HFFc6 (cell line): ENCODE data around the gene ZNF740. TPM values are rescaled to one million over a fixed set of nuclear protein-coding genes. Genes with fewer than 3 reads are reported as not detected.

Experiments used
- DNase-seq: peaks from one replicate; pipeline ENCODE4 v3.0.0-alpha.2; 2018
- H3K27ac Mint-ChIP-seq: 2 replicates; pipeline ENCODE4 v1.8.0; 2020; ENCODE audit warnings: mild to moderate bottlenecking, mixed read lengths
- H3K27me3 Mint-ChIP-seq: 2 replicates; pipeline ENCODE4 v1.8.0; 2021; ENCODE audit warnings: mild to moderate bottlenecking, moderate library complexity, mixed read lengths; ENCODE audit not compliant: insufficient read depth
- H3K36me3 Mint-ChIP-seq: 2 replicates; pipeline ENCODE4 v1.8.0; 2021; ENCODE audit warnings: low read depth, mixed read lengths
- H3K4me1 Mint-ChIP-seq: 2 replicates; pipeline ENCODE4 v1.8.0; 2020; ENCODE audit warnings: low read depth, mixed read lengths
- H3K4me3 Mint-ChIP-seq: 2 replicates; pipeline ENCODE4 v1.8.0; 2020; ENCODE audit warnings: mild to moderate bottlenecking, moderate library complexity, mixed read lengths
- H3K9me3 Mint-ChIP-seq: 2 replicates; pipeline ENCODE4 v1.8.0; 2020; ENCODE audit warnings: mild to moderate bottlenecking, mixed read lengths
- total RNA-seq, 6 experiments: library from RNA; stranded (reverse); fragmentation: NEBNext Ultra II Directional; extraction: Animal tissue kit (Norgen Biotek cat#: 25700); gene quantifications; 2 replicates in 1 of 6; 3 replicates in 5 of 6; pipeline ENCODE4 v1.2.3, GENCODE V29; 2021
- TF ChIP-seq, protein P1 (sequence below): fragments of 200-600 bp; sonication (generic); IDR thresholded peaks from 2 replicates; pipeline ENCODE4 v1.5.0; 2021; ENCODE audit warnings: antibody characterized with exemption, mild to moderate bottlenecking

ZNF740 gene
- total RNA-seq, 6 experiments from 2014 or later, result 17.3 to 25.7 (median 19.3) TPM

GRCh38 chr12:53147181-53147580, 33.3 kb upstream of the ZNF740 start:
- Mint-ChIP-seq H3K36me3 (no peaks in the 10 kb centered on the region), H3K4me3 (no peak overlapping the region), H3K27ac (no peak overlapping the region)

DNA sequence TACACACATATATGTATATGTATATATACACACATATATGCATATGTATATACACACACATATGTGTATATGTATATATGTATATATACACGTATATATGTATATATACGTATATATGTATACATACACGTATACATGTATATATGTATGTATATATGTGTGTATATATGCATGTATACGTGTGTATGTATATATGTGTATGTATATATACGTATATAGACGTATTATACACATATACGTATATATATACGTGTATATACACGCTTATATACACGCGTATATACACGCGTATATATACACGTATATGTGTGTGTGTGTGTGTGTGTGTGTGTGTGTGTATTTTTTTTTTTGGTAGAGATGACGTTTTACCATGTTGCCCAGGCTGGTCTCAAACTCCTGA, 32.9 kb upstream of the ZNF740 start:
- no peak overlapping the region for H3K27ac Mint-ChIP-seq
- H3K27me3 Mint-ChIP-seq, result peaks cover 1% of the 10 kb centered on the region; the same call in 1 of the 2 replicates
- H3K36me3 Mint-ChIP-seq, result no peaks in the 10 kb centered on the region
- TF ChIP-seq, protein P1, sequence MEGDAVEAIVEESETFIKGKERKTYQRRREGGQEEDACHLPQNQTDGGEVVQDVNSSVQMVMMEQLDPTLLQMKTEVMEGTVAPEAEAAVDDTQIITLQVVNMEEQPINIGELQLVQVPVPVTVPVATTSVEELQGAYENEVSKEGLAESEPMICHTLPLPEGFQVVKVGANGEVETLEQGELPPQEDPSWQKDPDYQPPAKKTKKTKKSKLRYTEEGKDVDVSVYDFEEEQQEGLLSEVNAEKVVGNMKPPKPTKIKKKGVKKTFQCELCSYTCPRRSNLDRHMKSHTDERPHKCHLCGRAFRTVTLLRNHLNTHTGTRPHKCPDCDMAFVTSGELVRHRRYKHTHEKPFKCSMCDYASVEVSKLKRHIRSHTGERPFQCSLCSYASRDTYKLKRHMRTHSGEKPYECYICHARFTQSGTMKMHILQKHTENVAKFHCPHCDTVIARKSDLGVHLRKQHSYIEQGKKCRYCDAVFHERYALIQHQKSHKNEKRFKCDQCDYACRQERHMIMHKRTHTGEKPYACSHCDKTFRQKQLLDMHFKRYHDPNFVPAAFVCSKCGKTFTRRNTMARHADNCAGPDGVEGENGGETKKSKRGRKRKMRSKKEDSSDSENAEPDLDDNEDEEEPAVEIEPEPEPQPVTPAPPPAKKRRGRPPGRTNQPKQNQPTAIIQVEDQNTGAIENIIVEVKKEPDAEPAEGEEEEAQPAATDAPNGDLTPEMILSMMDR, result no peak
- H3K4me3 Mint-ChIP-seq, result no peak overlapping the region
- H3K9me3 Mint-ChIP-seq, result no peaks in the 10 kb centered on the region
- DNase-seq, result no peak
- H3K4me1 Mint-ChIP-seq, result no peaks in the 10 kb centered on the region; the same call in 1 of the 2 replicates

More at GRCh38 chr12:53147181-53147580, 33.3 kb upstream of the ZNF740 start:
- DNase-seq, result no peak
- peaks cover 1% of the 10 kb centered on the region; the same call in 1 of the 2 replicates for H3K27me3 Mint-ChIP-seq
- no peaks in the 10 kb centered on the region; the same call in 1 of the 2 replicates for H3K4me1 Mint-ChIP-seq
- TF ChIP-seq, protein P1, result no peak
- no peaks in the 10 kb centered on the region for H3K9me3 Mint-ChIP-seq

DNA sequence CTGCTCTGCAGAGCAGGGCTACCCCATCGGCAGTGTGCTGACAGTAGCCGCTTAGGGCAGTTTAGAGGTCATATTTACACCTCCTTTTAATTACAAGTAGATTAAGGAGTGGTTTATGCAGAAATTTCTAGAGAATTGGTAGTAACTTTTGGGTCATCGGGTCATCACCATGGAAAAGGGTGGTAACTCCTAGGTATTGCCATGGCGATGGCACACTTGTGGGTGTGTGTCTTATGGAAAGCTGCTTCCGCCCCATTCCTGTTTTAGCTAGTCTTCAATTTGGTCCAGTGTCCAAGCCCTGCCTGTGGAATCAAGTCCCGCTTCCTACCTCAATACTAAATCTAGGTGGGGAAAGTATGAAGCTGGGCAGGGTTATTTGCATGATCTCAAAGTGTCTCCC, 29.5 kb upstream of the ZNF740 start:
- Mint-ChIP-seq H3K4me3 (no peak overlapping the region), H3K27ac (no peak overlapping the region)
- DNase-seq, result no peak

DNA sequence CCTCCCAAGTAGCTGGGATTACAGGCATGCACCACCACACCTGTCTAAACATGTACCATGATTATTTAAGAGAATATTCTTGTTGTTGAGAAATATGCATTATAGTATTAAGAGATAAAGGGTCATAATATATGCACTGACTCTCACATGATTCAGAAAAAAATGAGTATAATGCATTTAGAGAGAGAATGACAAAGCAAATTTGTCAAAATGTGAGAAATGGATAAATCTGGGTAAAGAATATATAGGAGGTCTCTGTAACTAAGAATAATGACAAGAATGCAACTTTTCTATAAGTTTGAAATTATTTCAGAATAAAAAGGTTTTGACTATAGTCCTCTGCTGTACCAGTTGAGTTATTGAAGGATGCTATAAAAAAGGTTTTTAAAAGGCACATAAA, 28.1 kb upstream of the ZNF740 start:
- TF ChIP-seq, protein P1, result no peak
- H3K4me3 Mint-ChIP-seq, result no peak overlapping the region
- DNase-seq, result no peak
- H3K36me3 Mint-ChIP-seq, result peaks cover 10% of the 10 kb centered on the region; the same call in 1 of the 2 replicates
- H3K9me3 Mint-ChIP-seq, result no peaks in the 10 kb centered on the region
- no peaks in the 10 kb centered on the region for H3K27me3 Mint-ChIP-seq
- H3K4me1 Mint-ChIP-seq, result peaks cover 5% of the 10 kb centered on the region; the same call in 1 of the 2 replicates
- no peak overlapping the region for H3K27ac Mint-ChIP-seq

More for the DNA sequence above, 29.5 kb upstream of the ZNF740 start:
- Mint-ChIP-seq H3K9me3 (no peaks in the 10 kb centered on the region), H3K27me3 (no peaks in the 10 kb centered on the region), H3K36me3 (peaks cover 10% of the 10 kb centered on the region; the same call in 1 of the 2 replicates), H3K4me1 (peaks cover 5% of the 10 kb centered on the region; the same call in 1 of the 2 replicates)
- TF ChIP-seq, protein P1, result no peak

DNA sequence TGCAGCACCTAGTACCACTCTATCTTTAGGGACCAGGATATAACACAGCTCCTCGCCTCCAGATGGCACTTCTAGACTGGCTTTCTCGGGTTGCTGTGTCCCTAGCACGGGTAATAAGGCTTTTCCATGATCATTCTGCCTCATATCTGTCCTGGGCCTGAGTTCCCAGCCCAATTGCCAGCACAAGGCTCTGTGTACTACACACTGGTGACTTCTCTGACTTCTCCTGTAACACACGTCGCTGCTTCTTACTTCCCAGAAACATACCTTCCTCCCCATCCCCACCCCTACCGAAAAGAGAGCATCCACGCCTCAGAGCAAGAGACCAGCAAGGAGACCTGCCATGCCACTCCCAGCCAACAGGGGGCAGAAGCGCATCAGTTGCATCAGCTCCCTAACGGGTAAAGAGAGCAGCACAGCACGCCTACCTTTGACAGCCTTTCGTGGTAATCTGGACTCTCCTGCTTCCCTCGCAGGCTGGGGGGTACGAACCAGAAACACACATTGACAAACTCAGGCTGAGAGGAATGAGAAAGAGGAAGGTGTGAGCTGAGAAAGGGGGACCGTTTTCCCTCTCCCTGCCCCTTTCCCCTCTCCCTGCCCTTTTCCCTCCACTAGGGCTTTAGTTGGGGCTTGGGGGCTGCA, 21.2 kb upstream of the ZNF740 start:
- TF ChIP-seq, protein P1, result peak; percentile 96
- Mint-ChIP-seq H3K36me3 (peaks cover 7% of the 10 kb centered on the region), H3K4me1 (peaks cover 13% of the 10 kb centered on the region), H3K9me3 (no peaks in the 10 kb centered on the region), H3K4me3 (no peak overlapping the region), H3K27ac (peak overlapping the region; percentile 42; the same call in 1 of the 2 replicates), H3K27me3 (no peaks in the 10 kb centered on the region; the same call in 1 of the 2 replicates)
- peak; percentile 66 for DNase-seq
